GM18873 (cell line): ENCODE measurements around the gene ZBTB38.

ENCODE experiments used
- ATAC-seq: cut with Tn5 transposase; IDR thresholded peaks from one replicate; pipeline ENCODE4 v1.9.1; 2021; ENCODE audit warnings: mild to moderate bottlenecking, moderate library complexity, moderate number of reproducible peaks; ENCODE audit not compliant: unreplicated experiment, low FRiP score

The ZBTB38 gene

DNA sequence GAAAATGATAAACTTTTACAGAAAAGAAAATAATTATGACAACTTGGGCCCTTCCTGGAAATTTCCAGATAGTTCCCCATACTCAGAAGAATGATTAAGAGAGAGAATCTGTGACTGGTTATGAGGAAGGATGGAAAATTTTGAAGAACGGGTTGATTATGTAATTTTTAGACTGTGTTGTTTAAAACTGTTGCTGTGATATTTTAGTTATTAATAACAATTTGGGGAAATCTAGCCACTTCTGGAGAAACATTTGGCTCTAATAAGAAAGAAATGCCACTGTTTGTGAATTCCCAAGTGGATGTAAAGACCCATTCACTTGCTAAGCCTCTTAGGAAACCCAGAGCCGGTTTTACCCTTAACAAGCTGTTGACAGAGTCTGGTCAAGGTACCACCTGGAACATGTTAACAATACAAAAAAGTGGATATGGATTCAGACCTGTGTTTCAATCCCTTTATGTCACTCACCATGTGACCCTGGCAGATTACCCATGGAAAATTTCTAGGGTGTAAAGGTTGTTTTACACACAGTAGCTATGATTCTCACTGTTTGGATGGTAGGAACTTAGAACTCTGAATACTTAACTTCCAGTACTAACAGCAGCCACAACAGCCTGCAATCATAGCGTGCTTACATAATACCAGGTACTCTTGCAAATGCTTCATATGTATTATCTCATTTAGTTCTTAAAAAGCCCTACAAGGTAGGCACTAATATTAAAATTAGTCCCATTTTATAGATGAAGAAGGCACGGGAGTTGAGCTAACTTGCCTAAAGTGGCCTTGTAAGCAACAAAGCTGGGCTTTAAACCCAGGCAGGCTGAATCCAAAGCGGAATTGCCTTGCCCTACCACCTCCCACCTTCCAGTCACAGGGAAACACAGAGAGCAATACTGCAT is 32.0 kb downstream of the ZBTB38 start:
- no peak for ATAC-seq

DNA sequence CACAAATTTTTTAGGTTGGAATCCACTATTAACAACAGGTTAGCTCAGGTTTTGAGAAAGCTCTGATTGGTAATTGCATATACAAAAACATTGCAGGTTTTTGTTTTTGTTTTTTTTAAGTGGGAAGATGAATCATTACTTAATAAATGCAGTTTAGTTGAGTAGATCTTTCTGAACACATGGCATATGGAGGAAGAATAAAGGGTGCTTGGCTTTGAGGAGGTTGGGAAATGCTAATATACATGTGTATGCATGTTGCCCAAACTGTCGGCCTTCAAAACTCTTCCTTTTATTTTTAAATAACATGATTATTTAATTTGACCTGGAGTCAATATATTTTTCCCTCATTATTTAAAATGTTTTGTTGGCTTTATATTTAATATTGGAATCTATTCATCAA is 32.8 kb downstream of the ZBTB38 start:
- no peak for ATAC-seq

GRCh38 chr3:141401573-141402475 is 33.5 kb downstream of the ZBTB38 start:
- no peak for ATAC-seq

DNA sequence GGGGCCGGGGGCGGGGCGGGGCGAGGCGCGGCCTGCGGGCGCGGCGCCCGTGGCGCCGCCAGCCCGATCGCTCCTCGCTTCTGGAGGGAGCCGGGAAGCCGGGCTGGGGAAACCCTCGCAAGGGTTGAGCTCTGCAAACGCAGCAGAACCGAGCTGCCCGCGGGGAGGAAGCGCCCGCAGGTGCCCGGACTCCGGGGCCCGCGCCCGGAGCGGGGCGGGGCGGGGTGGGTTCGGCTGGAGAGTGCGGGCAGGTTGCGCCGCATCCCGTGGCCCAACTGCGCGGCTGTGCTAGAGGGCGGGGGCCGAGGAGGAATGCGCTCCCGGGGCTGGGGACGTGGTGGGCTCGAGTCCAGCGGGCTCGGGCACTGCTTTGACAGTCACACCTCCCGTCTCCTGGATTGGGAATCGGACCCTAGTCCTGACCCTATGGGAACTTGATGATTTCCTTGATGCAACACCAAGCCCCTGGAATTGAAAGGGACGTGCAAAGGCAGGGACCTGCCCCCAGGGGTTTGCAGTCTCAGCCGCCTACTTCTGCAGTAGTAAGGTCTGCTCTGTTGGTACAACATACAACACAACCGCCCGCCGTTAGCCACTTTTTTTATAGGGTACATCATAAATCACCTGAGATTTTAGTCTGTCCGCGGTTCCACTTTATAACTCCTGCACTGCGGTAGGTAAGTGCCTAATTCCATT is 34.3 kb downstream of the ZBTB38 start:
- no peak for ATAC-seq

DNA sequence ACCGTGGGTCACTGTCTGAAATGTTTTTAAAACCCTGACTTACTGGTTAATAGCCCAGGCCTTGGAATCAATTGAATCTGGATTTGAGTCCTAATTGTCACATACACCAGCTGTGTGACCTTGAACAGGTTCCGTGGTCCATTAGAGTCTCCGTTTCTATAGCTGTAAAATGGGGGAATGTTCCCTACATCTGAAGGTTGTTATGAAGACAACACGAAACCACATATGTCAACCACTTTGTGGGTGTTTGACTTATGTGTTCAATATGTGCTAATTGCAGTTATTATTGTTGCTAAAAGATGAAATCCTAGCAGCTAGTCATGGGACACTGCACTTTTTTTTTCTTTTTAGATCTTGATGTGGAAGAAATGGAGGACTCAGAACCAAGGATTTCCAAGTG is 35.3 kb downstream of the ZBTB38 start:
- no peak for ATAC-seq

GRCh38 chr3:141405025-141405424 is 36.7 kb downstream of the ZBTB38 start:
- no peak for ATAC-seq

GRCh38 chr3:141405591-141405990 is 37.3 kb downstream of the ZBTB38 start:
- no peak for ATAC-seq

DNA sequence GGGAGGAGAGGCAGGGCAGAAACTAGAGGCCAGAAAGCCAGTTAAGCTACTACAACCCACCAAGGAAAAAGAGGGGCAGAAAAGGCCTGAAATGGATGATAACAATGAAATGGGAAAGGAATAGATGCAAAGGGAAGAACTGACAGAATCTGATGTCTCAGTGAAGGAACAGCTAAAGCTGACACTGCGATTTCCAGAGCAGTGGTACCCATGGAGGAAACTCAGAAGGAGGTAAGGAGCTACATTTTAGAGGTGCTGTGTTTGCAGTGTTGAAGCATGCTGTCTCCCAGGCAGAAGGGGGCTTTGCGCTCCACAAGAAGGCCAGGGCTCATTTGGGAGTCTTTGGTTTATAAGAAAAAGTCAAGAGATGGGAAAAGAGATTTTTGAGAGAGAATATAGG is 38.0 kb downstream of the ZBTB38 start:
- ATAC-seq = no peak

DNA sequence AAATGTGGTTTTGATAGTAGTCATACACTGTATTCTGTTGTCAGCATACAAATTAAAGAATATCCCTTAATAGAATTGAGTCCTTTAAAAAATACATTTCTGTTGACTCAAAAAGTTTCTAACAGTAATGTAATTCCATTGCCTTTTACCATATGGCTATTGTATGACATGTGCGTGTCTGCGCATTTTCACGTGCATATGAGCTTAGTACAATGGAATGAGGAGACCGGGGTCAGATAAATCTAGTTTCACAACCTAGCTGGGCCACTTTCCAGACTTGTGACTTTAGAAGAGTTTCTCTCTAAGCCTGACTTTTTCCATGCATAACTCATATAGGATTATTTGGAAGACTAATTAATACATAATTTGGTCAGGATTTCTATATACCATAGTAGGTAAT is 38.7 kb downstream of the ZBTB38 start:
- no peak for ATAC-seq

DNA sequence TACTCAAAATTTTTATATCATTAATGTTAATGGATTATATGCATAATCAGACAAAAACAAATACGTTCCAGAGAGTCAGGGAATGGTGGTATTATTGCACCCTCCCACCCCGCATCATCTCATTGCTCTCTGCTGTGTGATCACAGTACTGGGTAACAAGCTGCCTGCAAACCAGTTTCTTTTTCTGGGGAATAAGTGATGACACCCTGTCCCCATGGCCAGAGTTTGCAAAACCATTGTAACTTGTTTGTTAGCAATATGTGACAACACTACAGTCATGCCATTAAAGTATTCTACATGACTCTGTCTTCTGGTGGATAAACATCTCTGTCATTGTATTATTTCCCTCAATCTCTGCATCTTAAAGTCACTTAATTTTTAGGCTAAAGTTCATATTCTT is 39.5 kb downstream of the ZBTB38 start:
- no peak for ATAC-seq

GRCh38 chr3:141408596-141408995 is 40.3 kb downstream of the ZBTB38 start:
- ATAC-seq = no peak

DNA sequence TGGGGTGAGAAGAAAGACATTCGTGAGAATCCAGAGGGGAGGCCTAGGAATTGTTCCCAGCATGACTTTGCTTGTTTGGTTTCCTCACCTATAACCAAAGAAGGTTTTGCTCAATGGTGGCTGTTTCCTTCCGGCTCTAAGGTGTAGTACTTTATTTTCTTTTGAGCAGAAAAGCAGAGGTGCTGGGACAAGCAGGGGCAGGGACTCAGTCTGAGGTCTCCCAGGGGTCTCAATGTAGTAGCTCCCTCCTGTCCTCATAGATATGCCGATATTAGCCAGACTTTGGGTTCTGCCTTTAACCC is 41.6 kb downstream of the ZBTB38 start:
- no peak for ATAC-seq

DNA sequence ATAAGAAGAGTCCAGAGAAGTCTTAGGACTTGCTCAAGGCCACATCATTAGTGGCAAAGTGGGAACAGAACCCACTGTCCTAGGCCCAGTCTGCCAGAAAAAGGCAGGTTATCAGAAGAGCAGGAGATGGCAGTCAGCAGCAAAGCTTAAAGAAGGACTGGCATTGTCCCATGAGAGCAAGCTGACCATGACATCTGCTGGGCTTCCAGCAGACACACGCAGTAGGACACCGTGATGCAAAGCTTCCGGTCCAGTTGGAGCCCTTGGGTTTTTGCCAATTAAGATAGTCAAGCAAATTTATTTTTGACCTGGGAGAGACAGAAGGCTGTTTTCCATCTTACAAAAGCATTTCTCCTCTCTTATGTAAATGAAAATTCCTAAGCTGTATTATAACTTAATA is 42.1 kb downstream of the ZBTB38 start:
- ATAC-seq = no peak

DNA sequence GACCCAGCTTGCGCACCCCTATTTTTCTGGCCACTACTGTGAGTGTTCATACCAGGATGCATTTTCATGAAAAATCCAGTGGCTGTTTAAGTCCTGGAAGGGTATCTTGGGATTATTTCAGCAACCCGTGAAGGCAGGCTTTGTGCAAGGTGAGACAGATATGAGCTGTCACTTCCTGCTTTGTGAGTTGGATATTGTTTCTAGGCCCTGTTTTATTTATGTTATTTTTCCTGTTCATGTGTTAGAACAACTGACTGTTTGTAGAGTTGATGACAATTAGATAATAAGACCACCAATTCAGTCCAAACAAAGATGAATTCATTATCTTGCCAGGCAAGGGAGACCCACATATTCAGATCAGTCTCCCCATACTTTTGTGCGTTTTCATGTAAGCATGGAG is 42.5 kb downstream of the ZBTB38 start:
- no peak for ATAC-seq

DNA sequence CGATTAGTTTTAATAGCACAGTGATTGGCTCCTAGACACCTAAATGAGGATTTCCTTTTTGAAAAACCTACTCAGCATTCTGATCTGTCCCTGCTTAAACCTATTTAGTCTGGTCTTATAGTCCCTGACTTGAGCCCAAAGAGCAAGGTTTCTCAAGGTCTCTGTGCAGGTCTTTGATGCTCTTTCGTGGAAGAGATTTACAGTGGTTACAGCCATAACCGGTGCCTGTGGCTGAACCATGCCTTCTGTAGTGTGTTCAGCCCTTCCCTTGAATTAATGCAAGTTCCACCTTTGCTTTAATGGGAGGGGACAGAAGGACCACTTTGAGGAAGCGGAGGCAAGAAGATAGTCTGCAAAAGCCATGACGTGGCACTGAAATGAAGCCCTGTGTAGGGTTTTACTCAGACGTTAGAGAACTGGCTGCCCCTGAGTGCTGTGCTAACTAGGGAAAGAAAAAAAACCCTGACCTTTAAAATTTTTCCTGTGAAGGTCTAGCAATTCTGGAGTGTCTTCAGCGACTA is 43.0 kb downstream of the ZBTB38 start:
- ATAC-seq = no peak

DNA sequence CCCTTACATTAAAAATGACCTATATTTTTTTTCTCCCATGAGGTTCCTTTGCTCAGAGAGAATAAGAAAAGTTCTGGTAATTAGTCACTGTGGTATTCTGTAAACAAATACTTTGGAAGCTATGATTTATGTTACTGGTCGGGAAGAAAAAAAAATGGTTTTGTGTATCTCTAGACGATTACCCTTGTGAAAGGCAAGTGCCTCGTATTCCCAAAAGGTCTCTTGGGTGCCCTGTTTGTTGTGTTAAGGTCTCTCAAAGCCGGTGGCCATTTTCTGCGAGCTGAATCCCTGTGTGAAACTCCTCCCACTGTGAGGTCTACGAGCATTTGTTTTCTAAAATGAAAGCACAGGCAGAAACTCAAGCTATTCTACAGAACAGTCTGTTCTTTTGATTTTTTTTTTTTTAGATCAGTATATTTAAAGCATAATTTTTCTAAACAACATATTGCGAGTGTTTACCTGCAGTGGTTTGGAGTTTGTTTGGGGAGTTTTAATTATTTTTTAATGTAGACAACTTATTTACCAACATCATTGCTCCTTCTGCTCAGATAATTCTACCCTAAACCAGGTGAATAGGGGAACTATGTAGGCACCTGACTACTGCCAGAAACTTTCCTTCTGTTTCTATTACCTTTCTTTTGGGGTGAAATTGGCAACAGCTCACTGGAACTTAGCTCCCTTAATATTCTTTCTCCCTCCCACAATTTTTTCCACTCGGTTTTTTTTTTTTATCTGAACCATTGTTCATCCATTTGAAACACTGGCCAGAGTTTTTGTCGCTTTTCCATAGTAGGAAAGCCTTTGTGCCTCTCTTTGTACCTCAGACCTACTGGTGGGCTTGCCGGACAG is 44.0 kb downstream of the ZBTB38 start:
- ATAC-seq = no peak

DNA sequence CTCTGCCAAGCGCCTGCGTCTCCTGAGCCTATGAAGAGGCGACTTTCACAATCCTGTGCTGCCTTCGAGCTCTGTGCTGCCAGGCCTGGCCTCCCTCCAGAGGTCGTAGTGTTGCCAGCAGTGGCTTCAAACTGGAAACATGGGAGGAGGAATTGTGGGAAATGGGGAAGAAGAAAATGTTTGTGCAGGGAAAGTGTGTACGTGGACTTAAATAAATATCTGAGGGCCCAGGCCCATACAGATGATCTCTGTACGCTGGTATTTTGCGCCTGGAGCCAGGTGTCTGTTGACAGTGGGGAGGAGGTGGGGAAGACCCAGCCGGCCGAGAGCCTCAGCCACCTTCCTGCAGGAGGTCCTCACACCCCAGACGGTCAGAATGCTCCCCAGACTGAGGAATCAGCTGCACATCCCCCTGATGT is 44.6 kb downstream of the ZBTB38 start:
- ATAC-seq = no peak

DNA sequence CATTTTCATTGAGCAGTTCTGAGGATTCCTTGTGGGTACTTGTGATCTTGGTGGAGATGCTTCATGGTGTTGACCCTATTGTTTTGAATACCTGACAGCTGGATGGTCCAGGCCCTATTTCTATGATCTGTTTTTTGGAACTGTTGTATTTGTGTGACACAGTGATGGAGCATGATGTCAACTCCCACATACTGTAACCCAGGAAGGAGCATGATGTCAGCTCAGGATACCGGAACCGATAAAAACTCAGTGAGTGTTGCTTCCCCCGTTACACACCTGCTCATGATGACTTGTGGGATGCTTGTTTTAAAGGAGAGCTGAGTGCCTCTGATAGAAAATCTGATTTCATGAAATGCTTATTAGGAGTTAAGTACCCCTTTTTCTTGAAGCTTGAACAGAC is 45.1 kb downstream of the ZBTB38 start:
- ATAC-seq = no peak

DNA sequence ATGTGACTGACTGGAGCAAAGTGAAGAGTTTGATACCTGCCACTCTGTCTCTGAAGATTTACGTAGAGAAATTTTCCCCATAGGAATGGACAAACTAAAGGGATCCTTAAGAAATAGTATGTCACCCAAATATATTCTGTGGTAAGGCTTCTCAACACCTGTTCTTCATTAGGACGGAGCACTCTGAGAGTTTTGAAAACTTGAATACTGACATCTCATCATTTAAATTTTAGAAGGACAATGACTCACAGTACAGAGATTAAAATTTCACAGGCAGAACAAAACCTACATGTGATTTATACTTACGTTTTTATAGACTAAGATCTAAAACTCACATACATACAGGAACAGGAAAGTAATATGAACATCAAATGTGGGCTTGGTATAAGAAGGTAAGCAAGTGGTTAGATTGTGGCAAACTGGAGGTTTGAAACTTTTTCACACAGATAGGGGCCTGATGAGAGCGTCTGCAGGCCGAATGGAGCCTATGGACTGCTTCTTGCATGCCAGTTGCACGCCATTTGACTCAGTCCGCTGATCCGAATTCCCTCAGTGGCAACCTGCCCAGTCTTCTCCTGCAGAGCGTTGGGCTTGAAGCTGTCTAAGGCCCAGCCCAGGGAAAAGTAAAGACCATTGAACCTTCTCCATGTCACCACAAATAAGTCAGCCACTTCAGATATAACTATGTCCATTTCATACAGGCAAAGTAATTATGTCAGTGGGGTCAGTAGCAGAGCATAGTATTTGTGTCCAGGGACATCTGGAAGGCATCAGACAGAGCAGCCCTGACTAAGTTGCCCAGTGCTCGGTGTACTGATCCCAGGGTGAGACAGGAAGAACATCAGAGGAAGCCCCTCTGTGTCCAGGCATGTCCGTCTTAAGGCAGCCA is 45.7 kb downstream of the ZBTB38 start:
- no peak for ATAC-seq
